Fibroblast of villous mesenchyme (primary cell): ENCODE data around the gene C15orf61. TPM values are rescaled to one million over a fixed set of nuclear protein-coding genes. Genes with fewer than 3 reads are reported as not detected.
A peak's percentile ranks its signal among the peaks of the same experiment; 100 is the strongest.

Source experiments
- DNase-seq: peaks from one replicate; pipeline ENCODE4 v3.0.0-alpha.2; 2010; ENCODE audit warnings: low read depth
- H3K4me3 ChIP-seq: 2 replicates; pipeline ENCODE4 v1.5.1; 2011; ENCODE audit warnings: low read depth, mild to moderate bottlenecking, low read length
- CTCF ChIP-seq: IDR thresholded peaks from 2 replicates; pipeline ENCODE4 v1.5.1; 2012; ENCODE audit warnings: low read depth, mild to moderate bottlenecking, low read length; ENCODE audit not compliant: insufficient read depth
- total RNA-seq: library from RNA; depleted of rRNA; stranded (reverse); fragments of >200 nt; gene quantifications from 2 replicates; pipeline ENCODE4 v1.2.3, GENCODE V29; 2012

C15orf61 gene
- 2.6 and 3.2 TPM in 2 replicates for total RNA-seq

- no peak for TF ChIP-seq CTCF
- peak within 1 kb of the TSS; percentile 78 for H3K4me3 ChIP-seq
- DNase-seq = peak; percentile 79
Measured at GRCh38 chr15:67521029-67521782, at the start of gene C15orf61. C15orf61 (plus strand) TSS chr15:67521131; CDS start chr15:67521249, 118 bp downstream.

GRCh38 chr15:67472957-67473356 is 48.0 kb upstream of the C15orf61 start:
- TF ChIP-seq CTCF = no peak
- no peak overlapping the region for H3K4me3 ChIP-seq
- DNase-seq = peak; percentile 19

- no peak for DNase-seq
- TF ChIP-seq CTCF = no peak
- no peak overlapping the region for H3K4me3 ChIP-seq
Measured at GRCh38 chr15:67474405-67475110, 46.4 kb upstream of the C15orf61 start.

- no peak for TF ChIP-seq CTCF
- peak; percentile 3 for DNase-seq
- no peak overlapping the region for H3K4me3 ChIP-seq
Measured at GRCh38 chr15:67479781-67480505, 41.0 kb upstream of the C15orf61 start.

GRCh38 chr15:67480741-67481140 is 40.2 kb upstream of the C15orf61 start:
- TF ChIP-seq CTCF = no peak
- H3K4me3 ChIP-seq = no peak overlapping the region
- no peak for DNase-seq

GRCh38 chr15:67481680-67482079 is 39.3 kb upstream of the C15orf61 start:
- no peak for DNase-seq
- no peak overlapping the region for H3K4me3 ChIP-seq
- no peak for TF ChIP-seq CTCF
